NT2/D1 (cell line): ENCODE data around the gene EXOSC1.

Experiments
- DNase-seq: peaks from one replicate; pipeline ENCODE4 v3.0.0-alpha.2; 2011; ENCODE audit warnings: low read depth, low spot score
- H3K27me3 ChIP-seq: 2 replicates; pipeline ENCODE4 v1.6.0; 2011; ENCODE audit warnings: mild to moderate bottlenecking; ENCODE audit not compliant: insufficient read length, insufficient read depth
- H3K36me3 ChIP-seq: 2 replicates; pipeline ENCODE4 v1.6.1; 2011; ENCODE audit warnings: mild to moderate bottlenecking, low read length, mixed read lengths; ENCODE audit not compliant: insufficient read depth, insufficient read length
- H3K4me1 ChIP-seq: 2 replicates; pipeline ENCODE4 v1.5.1; 2011; ENCODE audit not compliant: insufficient read depth, insufficient read length
- H3K4me3 ChIP-seq: 2 replicates; pipeline ENCODE4 v1.5.1; 2011; ENCODE audit warnings: low read depth; ENCODE audit not compliant: insufficient read length
- H3K9ac ChIP-seq: 2 replicates; pipeline ENCODE4 v1.6.0; 2011; ENCODE audit warnings: low read depth; ENCODE audit not compliant: insufficient read length
- H3K9me3 ChIP-seq: 2 replicates; pipeline ENCODE4 v1.5.1; 2011; ENCODE audit warnings: mild to moderate bottlenecking, low read length; ENCODE audit not compliant: insufficient read depth
- SUZ12 ChIP-seq: IDR thresholded peaks from 2 replicates; pipeline ENCODE4 v1.6.1; 2011; ENCODE audit not compliant: insufficient read length, insufficient read depth; ENCODE audit errors: extremely low read depth
- YY1 ChIP-seq: IDR thresholded peaks from 2 replicates; pipeline ENCODE4 v1.6.1; 2011; ENCODE audit not compliant: insufficient read length, insufficient read depth
- ZNF274 ChIP-seq: IDR thresholded peaks from 2 replicates; pipeline ENCODE4 v1.6.1; 2011; ENCODE audit warnings: mild to moderate bottlenecking, low read depth, low read length

Gene EXOSC1

DNA sequence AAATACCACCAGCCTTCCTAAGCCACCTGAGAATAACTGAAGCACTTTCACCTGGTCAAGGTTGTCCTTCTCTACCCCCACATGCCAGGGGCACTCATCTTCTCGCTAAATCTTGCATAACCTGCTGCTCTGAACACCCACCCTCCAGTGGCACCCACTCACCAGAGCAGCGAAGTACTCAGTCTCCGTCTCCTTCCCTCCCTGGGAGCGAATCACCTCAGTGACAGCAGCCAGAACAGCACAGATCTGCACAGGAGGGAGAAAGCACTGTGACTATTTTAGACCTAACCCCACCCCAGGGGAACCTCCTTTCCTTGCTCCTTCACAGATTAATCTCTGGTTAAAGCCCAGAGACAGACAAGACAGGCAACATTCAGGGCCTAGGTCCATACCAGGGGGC, 49.8 kb downstream of the EXOSC1 start:
- Histone ChIP-seq H3K4me1 (no peaks in the 10 kb centered on the region), H3K27me3 (no peaks in the 10 kb centered on the region), H3K36me3 (peaks cover 41% of the 10 kb centered on the region), H3K9ac (no peak overlapping the region), H3K9me3 (no peaks in the 10 kb centered on the region), H3K4me3 (no peak overlapping the region)
- DNase-seq = no peak
- no peak for TF ChIP-seq ZNF274
- no peak for TF ChIP-seq YY1
- TF ChIP-seq SUZ12 = no peak

DNA sequence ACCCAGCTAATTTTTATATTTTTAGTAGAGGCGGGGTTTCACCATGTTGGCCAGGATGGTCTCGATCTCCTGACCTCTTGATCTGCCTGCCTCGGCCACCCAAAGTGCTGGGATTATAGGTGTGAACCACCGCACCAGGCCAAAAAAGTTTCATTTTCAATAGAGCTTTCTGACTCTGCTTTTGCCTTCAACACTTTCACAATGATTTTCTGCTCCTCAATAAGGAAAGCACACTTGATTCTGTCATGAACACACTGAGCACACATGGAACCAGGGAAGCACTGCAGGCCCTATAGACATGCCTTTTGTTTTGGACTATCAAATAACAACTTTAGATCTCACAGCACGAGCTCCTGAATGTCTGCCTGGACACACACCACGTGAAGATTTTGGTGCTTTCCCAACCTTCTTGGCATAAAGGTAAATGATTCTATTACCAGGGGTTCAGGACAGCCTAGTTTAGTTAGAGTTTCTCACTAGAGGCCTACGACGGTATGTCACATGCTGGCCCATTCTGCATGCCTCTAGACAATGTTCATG, 52.7 kb downstream of the EXOSC1 start:
- no peak overlapping the region for H3K9ac ChIP-seq
- H3K4me3 ChIP-seq = no peak overlapping the region
- TF ChIP-seq ZNF274 = no peak
- TF ChIP-seq YY1 = no peak
- TF ChIP-seq SUZ12 = no peak
- H3K27me3 ChIP-seq = no peaks in the 10 kb centered on the region
- DNase-seq = no peak
- H3K36me3 ChIP-seq = peaks cover 67% of the 10 kb centered on the region
- H3K4me1 ChIP-seq = no peaks in the 10 kb centered on the region
- no peaks in the 10 kb centered on the region for H3K9me3 ChIP-seq

DNA sequence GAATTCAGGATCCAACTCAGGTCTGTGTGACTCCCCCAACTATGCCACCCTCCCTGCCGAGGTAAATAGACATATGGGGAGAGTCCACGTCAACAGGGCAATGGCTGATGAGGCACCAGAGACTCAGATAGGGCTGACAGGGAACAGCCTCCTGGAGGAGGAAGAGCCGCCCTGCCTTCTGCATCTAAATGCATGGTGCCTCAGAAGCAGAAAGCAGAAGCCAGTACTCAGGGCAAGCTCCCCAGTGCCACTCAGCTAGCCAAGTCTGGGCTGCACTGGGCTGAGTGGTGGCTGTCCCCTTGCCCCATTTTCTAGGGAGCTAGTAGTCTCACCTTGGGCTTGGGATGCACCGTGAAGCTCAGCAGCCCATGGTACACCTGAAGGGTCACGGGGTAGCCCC, 55.7 kb downstream of the EXOSC1 start:
- Histone ChIP-seq H3K9me3 (no peaks in the 10 kb centered on the region), H3K4me3 (no peak overlapping the region), H3K36me3 (peaks cover 66% of the 10 kb centered on the region), H3K27me3 (no peaks in the 10 kb centered on the region), H3K9ac (no peak overlapping the region), H3K4me1 (peaks cover 2% of the 10 kb centered on the region)
- DNase-seq = no peak
- TF ChIP-seq SUZ12 (no peak), YY1 (no peak), ZNF274 (no peak)

DNA sequence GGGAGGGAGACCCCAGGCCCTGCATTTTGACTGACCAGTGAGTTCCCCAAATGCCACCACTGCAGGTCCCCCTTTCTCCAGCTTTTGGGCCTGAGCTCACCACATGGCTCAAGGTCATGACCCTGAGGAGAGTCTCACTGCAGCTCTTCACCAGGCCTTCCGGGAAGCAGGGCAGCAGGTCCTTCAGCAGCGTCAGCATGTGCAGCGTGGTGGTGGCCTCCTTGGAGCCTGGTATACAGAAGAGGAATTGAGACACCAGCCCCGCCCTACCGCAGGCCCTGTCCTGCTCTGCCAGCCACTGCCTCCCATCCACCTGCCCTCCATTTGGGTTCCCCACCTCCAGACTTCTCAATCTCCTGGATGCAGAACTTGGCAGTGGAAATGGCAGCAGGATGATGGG, 57.7 kb downstream of the EXOSC1 start:
- Histone ChIP-seq H3K9ac (no peak overlapping the region), H3K27me3 (no peaks in the 10 kb centered on the region), H3K4me1 (peaks cover 2% of the 10 kb centered on the region), H3K9me3 (no peaks in the 10 kb centered on the region), H3K4me3 (no peak overlapping the region), H3K36me3 (peaks cover 69% of the 10 kb centered on the region)
- TF ChIP-seq ZNF274 (no peak), SUZ12 (no peak), YY1 (no peak)
- DNase-seq = no peak
